ENCODE results near the gene TRIM31. TPM values are rescaled to one million over a fixed set of nuclear protein-coding genes. Genes with fewer than 3 reads are reported as not detected.
A peak's percentile ranks its signal among the peaks of the same experiment; 100 is the strongest.

TRIM31 gene
- total RNA-seq, 1 experiment from 2014 or later = not detected

- Histone ChIP-seq H3K23me2 (ENCODE audit: insufficient read length, low read depth, low read length, poor library complexity, severe bottlenecking) (peaks cover 22% of the 10 kb centered on the region), H2AFZ (ENCODE audit: low read length) (no peak overlapping the region)
Measured at GRCh38 chr6:30100154-30100553, 12.7 kb downstream of the TRIM31 start.

More at GRCh38 chr6:30100154-30100553, 12.7 kb downstream of the TRIM31 start:
- DNase-seq = no peak
- TF ChIP-seq CTCF (conservative IDR thresholded peaks at IDR 0.05) = no peak
- Histone ChIP-seq H3K18ac (ENCODE audit: insufficient read length, low read depth, low read length) (no peak overlapping the region), H4K5ac (ENCODE audit: insufficient read length, low read depth, low read length) (no peak overlapping the region), H3K4me1 (ENCODE audit: insufficient read depth, low read length) (peaks cover 5% of the 10 kb centered on the region; the same call in 1 of the 2 replicates), H2BK5ac (ENCODE audit: insufficient read length, low read length) (no peak overlapping the region), H3K4me2 (ENCODE audit: insufficient read depth, insufficient read length, low read length) (peak overlapping the region; percentile 95), H2BK12ac (ENCODE audit: insufficient read length, low read depth, low read length) (no peak overlapping the region), H3K9me3 (ENCODE audit: control insufficient read depth, low read depth, low read length) (no peaks in the 10 kb centered on the region), H3K4ac (ENCODE audit: low read depth, low read length) (no peak overlapping the region), H3K9ac (ENCODE audit: extremely low read depth, insufficient read length, low read length) (no peak overlapping the region), H2AK5ac (ENCODE audit: insufficient read length, low read length) (no peak overlapping the region), H3K27ac (ENCODE audit: insufficient read length, low read depth, low read length) (no peak overlapping the region), H3T11ph (ENCODE audit: low read length) (no peak overlapping the region), H4K20me1 (ENCODE audit: control insufficient read depth, insufficient read depth, insufficient read length) (no peaks in the 10 kb centered on the region), H3K14ac (ENCODE audit: insufficient read depth, low read length) (no peak overlapping the region), H3K79me1 (ENCODE audit: insufficient read depth, low read depth, low read length, poor library complexity, severe bottlenecking) (no peaks in the 10 kb centered on the region), H4K8ac (replicated peaks; ENCODE audit: insufficient read length, low read depth, low read length) (no peak overlapping the region), H3K56ac (ENCODE audit: insufficient read length, low read depth, low read length) (no peak overlapping the region), H3K79me2 (ENCODE audit: insufficient read depth, low read length) (no peaks in the 10 kb centered on the region), H2BK20ac (ENCODE audit: low read depth, low read length, poor library complexity, severe bottlenecking) (no peak overlapping the region), H3K27me3 (ENCODE audit: insufficient read depth, low read length) (peaks cover 36% of the 10 kb centered on the region; the same call in 1 of the 2 replicates), H2BK15ac (ENCODE audit: low read depth, low read length) (no peak overlapping the region), H3K23ac (ENCODE audit: insufficient read length, low read depth, low read length) (no peak overlapping the region), H4K91ac (ENCODE audit: insufficient read length, low read depth, low read length) (no peak overlapping the region), H2BK120ac (ENCODE audit: low read depth, low read length, poor library complexity, severe bottlenecking) (no peak overlapping the region)
- WGBS (ENCODE audit: extremely low coverage, insufficient read length, low lambda C conversion rate) = no CpG with 5 or more reads among the region's 8 CpGs
- peak overlapping the region; percentile 40 to 75 for H3K4me3 Mint-ChIP-seq
- H3K4me1 Mint-ChIP-seq = peaks cover 37 to 39% of the 10 kb centered on the region in 2 experiments
- H3K36me3 Mint-ChIP-seq (ENCODE audit: insufficient read depth in 1 of 3, low read depth in 3 of 3) = peaks cover 0 to 2% (median 0%) of the 10 kb centered on the region in 3 experiments; a peak in 1 of 7 replicates
- peaks cover 0 to 5% of the 10 kb centered on the region in 2 experiments; a peak in 3 of 5 replicates for H3K9me3 Mint-ChIP-seq
- H3K27ac Mint-ChIP-seq = no peak overlapping the region
- H3K27me3 Mint-ChIP-seq (ENCODE audit: low read depth) = peaks cover 97% of the 10 kb centered on the region
